ENCODE measurements around the gene SCN7A.

- TF ChIP-seq, protein P1, sequence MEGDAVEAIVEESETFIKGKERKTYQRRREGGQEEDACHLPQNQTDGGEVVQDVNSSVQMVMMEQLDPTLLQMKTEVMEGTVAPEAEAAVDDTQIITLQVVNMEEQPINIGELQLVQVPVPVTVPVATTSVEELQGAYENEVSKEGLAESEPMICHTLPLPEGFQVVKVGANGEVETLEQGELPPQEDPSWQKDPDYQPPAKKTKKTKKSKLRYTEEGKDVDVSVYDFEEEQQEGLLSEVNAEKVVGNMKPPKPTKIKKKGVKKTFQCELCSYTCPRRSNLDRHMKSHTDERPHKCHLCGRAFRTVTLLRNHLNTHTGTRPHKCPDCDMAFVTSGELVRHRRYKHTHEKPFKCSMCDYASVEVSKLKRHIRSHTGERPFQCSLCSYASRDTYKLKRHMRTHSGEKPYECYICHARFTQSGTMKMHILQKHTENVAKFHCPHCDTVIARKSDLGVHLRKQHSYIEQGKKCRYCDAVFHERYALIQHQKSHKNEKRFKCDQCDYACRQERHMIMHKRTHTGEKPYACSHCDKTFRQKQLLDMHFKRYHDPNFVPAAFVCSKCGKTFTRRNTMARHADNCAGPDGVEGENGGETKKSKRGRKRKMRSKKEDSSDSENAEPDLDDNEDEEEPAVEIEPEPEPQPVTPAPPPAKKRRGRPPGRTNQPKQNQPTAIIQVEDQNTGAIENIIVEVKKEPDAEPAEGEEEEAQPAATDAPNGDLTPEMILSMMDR (IDR thresholded peaks at IDR 0.05) = no peak
- TF ChIP-seq POLR2A (IDR thresholded peaks at IDR 0.05) = no peak
Observed at GRCh38 chr2:166464187-166464586, 29.9 kb downstream of the SCN7A start.
